HCT116 (cell line): Measurements from ENCODE around the gene ADA.
A peak's percentile ranks its signal among the peaks of the same experiment; 100 is the strongest.

Experiments used
- CEBPB ChIP-seq: IDR thresholded peaks from 2 replicates; pipeline ENCODE4 v1.6.1; 2012; ENCODE audit warnings: low read depth
- EZH2 ChIP-seq: fragments of 200-600 bp; sonication (generic); IDR thresholded peaks from 2 replicates; pipeline ENCODE4 v1.6.1; 2017; ENCODE audit warnings: antibody characterized with exemption, mixed run types
- POLR2AphosphoS5 ChIP-seq: IDR thresholded peaks from 2 replicates; pipeline ENCODE4 v1.6.1; 2011; ENCODE audit warnings: mild to moderate bottlenecking, low read depth, low read length, moderate library complexity
- RAD21 ChIP-seq: IDR thresholded peaks from 2 replicates; pipeline ENCODE4 v1.6.1; 2012; ENCODE audit warnings: low read depth, mild to moderate bottlenecking
- SIN3A ChIP-seq: IDR thresholded peaks from 2 replicates; pipeline ENCODE4 v1.6.1; 2012; ENCODE audit warnings: low read depth
- ZNF274 ChIP-seq: fragments of 200-500 bp; sonication (Bioruptor generic); IDR thresholded peaks from 2 replicates; pipeline ENCODE4 v1.6.1; 2014; ENCODE audit warnings: mild to moderate bottlenecking, low read depth, low read length, inconsistent platforms
- TF ChIP-seq, protein P1 (sequence below), 3 experiments: fragments of 200-600 bp in 1 of 3; sonication (generic) in 1 of 3; IDR thresholded peaks in 2 of 3; conservative IDR thresholded peaks in 1 of 3; 2 replicates each; pipeline ENCODE4 v1.5.1; 2012 to 2017; ENCODE audit warnings: low read depth in 2 of 3, low read length in 2 of 3, antibody characterized with exemption in 1 of 3, borderline replicate concordance in 1 of 3, control low read depth in 1 of 3, mild to moderate bottlenecking in 1 of 3, mixed read lengths in 1 of 3, mixed run types in 1 of 3, moderate library complexity in 1 of 3; ENCODE audit not compliant: insufficient read depth in 1 of 3
- TF ChIP-seq, protein P2 (sequence below): IDR thresholded peaks from 2 replicates; pipeline ENCODE4 v1.6.1; 2012; ENCODE audit warnings: low read depth

DNA sequence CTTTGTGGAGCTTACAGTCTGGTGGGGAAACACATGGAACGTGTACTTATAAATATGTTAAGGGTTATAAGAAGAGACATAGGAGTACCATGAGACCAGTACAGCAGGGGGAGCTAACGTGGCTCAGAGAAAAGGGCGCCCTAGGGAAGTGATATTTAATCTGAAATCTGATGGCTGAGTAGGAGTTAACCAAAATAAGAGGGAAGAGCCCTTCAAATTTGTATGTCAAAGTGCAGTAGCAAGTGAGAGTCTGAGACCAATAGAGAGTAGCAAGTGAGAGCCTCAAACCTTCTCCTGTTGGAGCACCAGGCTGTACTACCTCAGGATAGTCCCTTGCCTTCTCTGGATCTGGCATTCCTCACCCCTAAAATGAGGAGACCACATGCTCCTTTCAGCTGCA lies 75.2 kb downstream of the ADA start:
- TF ChIP-seq, protein P1, sequence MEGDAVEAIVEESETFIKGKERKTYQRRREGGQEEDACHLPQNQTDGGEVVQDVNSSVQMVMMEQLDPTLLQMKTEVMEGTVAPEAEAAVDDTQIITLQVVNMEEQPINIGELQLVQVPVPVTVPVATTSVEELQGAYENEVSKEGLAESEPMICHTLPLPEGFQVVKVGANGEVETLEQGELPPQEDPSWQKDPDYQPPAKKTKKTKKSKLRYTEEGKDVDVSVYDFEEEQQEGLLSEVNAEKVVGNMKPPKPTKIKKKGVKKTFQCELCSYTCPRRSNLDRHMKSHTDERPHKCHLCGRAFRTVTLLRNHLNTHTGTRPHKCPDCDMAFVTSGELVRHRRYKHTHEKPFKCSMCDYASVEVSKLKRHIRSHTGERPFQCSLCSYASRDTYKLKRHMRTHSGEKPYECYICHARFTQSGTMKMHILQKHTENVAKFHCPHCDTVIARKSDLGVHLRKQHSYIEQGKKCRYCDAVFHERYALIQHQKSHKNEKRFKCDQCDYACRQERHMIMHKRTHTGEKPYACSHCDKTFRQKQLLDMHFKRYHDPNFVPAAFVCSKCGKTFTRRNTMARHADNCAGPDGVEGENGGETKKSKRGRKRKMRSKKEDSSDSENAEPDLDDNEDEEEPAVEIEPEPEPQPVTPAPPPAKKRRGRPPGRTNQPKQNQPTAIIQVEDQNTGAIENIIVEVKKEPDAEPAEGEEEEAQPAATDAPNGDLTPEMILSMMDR (IDR thresholded peaks at IDR 0.05 in 2 of 3, conservative IDR thresholded peaks at IDR 0.05 in 1 of 3; ENCODE audit: borderline replicate concordance in 1 of 3, insufficient read depth in 1 of 3, low read depth in 2 of 3, low read length in 2 of 3) = peak in 2 of 3 experiments; percentile 31 to 35; a peak in 3 of 6 replicates
- TF ChIP-seq CEBPB = no peak
- TF ChIP-seq SIN3A = no peak
- TF ChIP-seq ZNF274 = no peak
- peak; percentile 16; the same call in 1 of the 2 replicates for TF ChIP-seq RAD21
- TF ChIP-seq EZH2 = no peak
- no peak for TF ChIP-seq POLR2AphosphoS5
- TF ChIP-seq, protein P2, sequence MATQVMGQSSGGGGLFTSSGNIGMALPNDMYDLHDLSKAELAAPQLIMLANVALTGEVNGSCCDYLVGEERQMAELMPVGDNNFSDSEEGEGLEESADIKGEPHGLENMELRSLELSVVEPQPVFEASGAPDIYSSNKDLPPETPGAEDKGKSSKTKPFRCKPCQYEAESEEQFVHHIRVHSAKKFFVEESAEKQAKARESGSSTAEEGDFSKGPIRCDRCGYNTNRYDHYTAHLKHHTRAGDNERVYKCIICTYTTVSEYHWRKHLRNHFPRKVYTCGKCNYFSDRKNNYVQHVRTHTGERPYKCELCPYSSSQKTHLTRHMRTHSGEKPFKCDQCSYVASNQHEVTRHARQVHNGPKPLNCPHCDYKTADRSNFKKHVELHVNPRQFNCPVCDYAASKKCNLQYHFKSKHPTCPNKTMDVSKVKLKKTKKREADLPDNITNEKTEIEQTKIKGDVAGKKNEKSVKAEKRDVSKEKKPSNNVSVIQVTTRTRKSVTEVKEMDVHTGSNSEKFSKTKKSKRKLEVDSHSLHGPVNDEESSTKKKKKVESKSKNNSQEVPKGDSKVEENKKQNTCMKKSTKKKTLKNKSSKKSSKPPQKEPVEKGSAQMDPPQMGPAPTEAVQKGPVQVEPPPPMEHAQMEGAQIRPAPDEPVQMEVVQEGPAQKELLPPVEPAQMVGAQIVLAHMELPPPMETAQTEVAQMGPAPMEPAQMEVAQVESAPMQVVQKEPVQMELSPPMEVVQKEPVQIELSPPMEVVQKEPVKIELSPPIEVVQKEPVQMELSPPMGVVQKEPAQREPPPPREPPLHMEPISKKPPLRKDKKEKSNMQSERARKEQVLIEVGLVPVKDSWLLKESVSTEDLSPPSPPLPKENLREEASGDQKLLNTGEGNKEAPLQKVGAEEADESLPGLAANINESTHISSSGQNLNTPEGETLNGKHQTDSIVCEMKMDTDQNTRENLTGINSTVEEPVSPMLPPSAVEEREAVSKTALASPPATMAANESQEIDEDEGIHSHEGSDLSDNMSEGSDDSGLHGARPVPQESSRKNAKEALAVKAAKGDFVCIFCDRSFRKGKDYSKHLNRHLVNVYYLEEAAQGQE = no peak
